ENCODE data around the gene PRRC2C. TPM values are rescaled to one million over a fixed set of nuclear protein-coding genes. Genes with fewer than 3 reads are reported as not detected.

PRRC2C gene
- total and polyA plus RNA-seq, 10 donors: 30.1 to 216 (median 163) TPM

- WGBS, 5 donors: 73 to 92% (median 86%) methylated on average over 5 of the region's 5 CpGs
- DNase-seq: no peak
- Histone ChIP-seq H3K4me3 (no peak overlapping the region), H3K27ac (no peak overlapping the region), H3K36me3 (no peaks in the 10 kb centered on the region), H3K9me3 (no peaks in the 10 kb centered on the region), H3K27me3 (replicated peaks in 1 of 7) (peaks cover 0 to 9% (median 0%) of the 10 kb centered on the region in 7 donors), H3K4me1 (no peaks in the 10 kb centered on the region)
- no peak for TF ChIP-seq POLR2A (IDR thresholded peaks at IDR 0.05)
- no peak for TF ChIP-seq POLR2AphosphoS5 (IDR thresholded peaks at IDR 0.05)
- no peak for TF ChIP-seq CTCF (IDR thresholded peaks at IDR 0.05 in 8 of 11, conservative IDR thresholded peaks at IDR 0.05 in 3 of 11)
- intact Hi-C loops (cut with DNase I; ENCODE audit: low total_unique reads): no loop called here
These were observed 141.7 kb downstream of the PRRC2C start for GRCh38 chr1:171627020-171627419.

GRCh38 chr1:171628225-171628624 is 142.9 kb downstream of the PRRC2C start:
- Histone ChIP-seq H3K27ac (no peak overlapping the region), H3K9me3 (no peaks in the 10 kb centered on the region), H3K36me3 (no peaks in the 10 kb centered on the region), H3K4me1 (no peaks in the 10 kb centered on the region), H3K27me3 (replicated peaks in 1 of 7) (peaks cover 0 to 11% (median 0%) of the 10 kb centered on the region in 7 donors), H3K4me3 (no peak overlapping the region)
- no peak for TF ChIP-seq POLR2A (IDR thresholded peaks at IDR 0.05)
- TF ChIP-seq POLR2AphosphoS5 (IDR thresholded peaks at IDR 0.05): no peak
- TF ChIP-seq CTCF (IDR thresholded peaks at IDR 0.05 in 8 of 11, conservative IDR thresholded peaks at IDR 0.05 in 3 of 11): no peak
- DNase-seq: no peak
- 84 to 90% (median 85%) methylated on average over 2 of the region's 2 CpGs for WGBS, 5 donors
- intact Hi-C loops (cut with DNase I; ENCODE audit: low total_unique reads): no loop called here

- Histone ChIP-seq H3K9me3 (no peaks in the 10 kb centered on the region), H3K4me3 (no peak overlapping the region), H3K27ac (no peak overlapping the region), H3K27me3 (replicated peaks in 1 of 7) (peaks cover 0 to 15% (median 0%) of the 10 kb centered on the region in 7 donors), H3K36me3 (no peaks in the 10 kb centered on the region), H3K4me1 (no peaks in the 10 kb centered on the region)
- intact Hi-C loops (cut with DNase I; ENCODE audit: low total_unique reads): no loop called here
- no peak for TF ChIP-seq CTCF (IDR thresholded peaks at IDR 0.05 in 8 of 11, conservative IDR thresholded peaks at IDR 0.05 in 3 of 11)
- no peak for TF ChIP-seq POLR2A (IDR thresholded peaks at IDR 0.05)
- TF ChIP-seq POLR2AphosphoS5 (IDR thresholded peaks at IDR 0.05): no peak
- DNase-seq: no peak
- WGBS, 5 donors: 72 to 95% (median 85%) methylated on average over 1 to 2 of the region's 2 CpGs
These were observed 150.3 kb downstream of the PRRC2C start for GRCh38 chr1:171635661-171636060.

GRCh38 chr1:171636141-171636540 is 150.8 kb downstream of the PRRC2C start:
- 78 to 85% (median 84%) methylated on average over 11 of the region's 11 CpGs for WGBS, 5 donors
- intact Hi-C loops (cut with DNase I; ENCODE audit: low total_unique reads): no loop called here

More at GRCh38 chr1:171636141-171636540, 150.8 kb downstream of the PRRC2C start:
- H3K27ac ChIP-seq: no peak overlapping the region
- peaks cover 0 to 14% (median 0%) of the 10 kb centered on the region in 7 donors for H3K27me3 ChIP-seq (replicated peaks in 1 of 7)
- TF ChIP-seq POLR2A (IDR thresholded peaks at IDR 0.05) (no peak), CTCF (IDR thresholded peaks at IDR 0.05 in 8 of 11, conservative IDR thresholded peaks at IDR 0.05 in 3 of 11) (no peak), POLR2AphosphoS5 (IDR thresholded peaks at IDR 0.05) (no peak)
- H3K4me1 ChIP-seq: no peaks in the 10 kb centered on the region
- H3K36me3 ChIP-seq: no peaks in the 10 kb centered on the region
- DNase-seq: no peak
- no peak overlapping the region for H3K4me3 ChIP-seq
- no peaks in the 10 kb centered on the region for H3K9me3 ChIP-seq
